ENCODE results near the gene TMEM8B. TPM values are rescaled to one million over a fixed set of nuclear protein-coding genes. Genes with fewer than 3 reads are reported as not detected.

Gene TMEM8B
- total and polyA plus RNA-seq, 2 donors (not counting 1 experiment from before 2014, with no cell fraction given): 12.2 to 14.5 TPM

DNA sequence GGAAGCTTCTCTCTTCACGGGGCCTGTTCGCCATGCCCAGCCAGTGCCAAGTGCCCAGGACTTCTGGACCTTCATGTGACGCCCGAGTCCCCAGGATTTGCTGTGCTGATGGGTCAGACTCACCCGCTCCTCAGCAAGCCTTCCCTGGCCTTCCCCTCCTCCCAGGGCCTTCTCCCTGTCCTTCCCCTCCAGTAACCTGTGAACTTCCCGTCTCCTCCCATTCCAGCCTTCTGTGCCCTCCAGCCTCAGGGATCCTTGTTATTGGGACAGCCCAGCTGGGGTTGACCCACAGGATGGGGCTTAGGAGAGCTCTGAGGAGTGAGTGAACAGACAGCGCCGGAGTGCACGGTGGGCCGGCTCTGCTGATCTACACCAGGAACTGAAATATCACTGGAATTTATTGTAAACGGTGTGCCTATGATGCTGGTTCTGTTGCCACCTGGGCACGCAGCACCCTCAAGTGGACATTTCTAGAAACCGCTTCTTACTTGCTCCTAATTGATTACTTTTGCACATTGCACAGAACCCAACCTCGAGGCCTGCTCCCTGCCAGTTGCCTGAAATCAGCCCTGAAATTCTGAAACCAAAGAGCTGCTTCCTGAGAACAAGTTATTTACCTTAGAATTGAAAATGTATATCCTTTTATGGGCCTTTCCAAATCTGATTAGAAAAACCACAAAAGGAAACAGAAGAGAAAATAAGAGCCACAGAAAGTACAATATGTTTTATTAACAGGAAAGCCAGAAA lies 81.8 kb downstream of the TMEM8B start:
- Histone ChIP-seq H3K27ac (ENCODE audit: low read length in 2 of 2) (no peak overlapping the region), H3K9ac (ENCODE audit: low read length) (no peak overlapping the region)
- intact Hi-C loops (cut with micrococcal nuclease): no loop called here

DNA sequence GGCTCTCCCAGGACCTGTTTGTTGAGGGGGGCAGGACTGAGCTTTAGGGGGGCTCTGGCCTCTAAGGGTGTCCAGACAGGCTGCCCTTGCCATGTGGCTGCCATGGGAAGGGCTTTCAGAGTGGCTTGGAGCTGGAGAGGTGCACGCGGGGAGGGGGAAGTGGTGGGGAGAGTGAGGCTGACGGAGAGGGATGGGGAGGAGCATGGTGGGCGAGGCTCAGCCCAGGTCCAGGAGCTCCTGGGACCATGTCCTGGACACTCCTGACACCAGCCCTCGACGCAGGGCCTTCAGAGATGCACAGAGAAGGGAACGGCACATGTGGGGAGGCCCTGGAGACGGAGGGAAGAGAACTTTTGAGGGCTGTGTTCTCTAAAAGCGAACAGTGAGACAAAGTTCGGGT lies 82.7 kb downstream of the TMEM8B start:
- ChIA-PET CTCF (interaction anchor here (1.1 to 1.6 kb wide), 2 partner anchors 8 to 49 kb away, joined by 4 read pairs; no protein-coding TSS in a partner anchor), POLR2A (no interaction called here)
- ATAC-seq (ENCODE audit: low read depth) (no peak), DNase-seq (no peak)
- Histone ChIP-seq H3K4me2 (replicated peaks; ENCODE audit: low read depth, low read length, poor library complexity, severe bottlenecking) (no peak overlapping the region), H3K27ac (ENCODE audit: low read length in 2 of 2) (no peak overlapping the region), H3K9me3 (ENCODE audit: control extremely low read depth in 1 of 3, control insufficient read depth in 2 of 3, insufficient read depth in 1 of 3, low read length in 2 of 3) (no peaks in the 10 kb centered on the region), H2AFZ (ENCODE audit: insufficient read depth, low read depth, low read length, poor library complexity, severe bottlenecking) (no peak overlapping the region), H3K27me3 (replicated peaks in 1 of 4; ENCODE audit: control extremely low read depth in 1 of 4, control insufficient read depth in 3 of 4, insufficient read depth in 4 of 4, low read length in 3 of 4) (peaks cover 0 to 11% (median 3%) of the 10 kb centered on the region in 4 experiments), H3K4me3 (ENCODE audit: control extremely low read depth in 1 of 5, extremely low read depth in 1 of 5, insufficient read depth in 1 of 5, low read depth in 2 of 5, low read length in 4 of 5) (no peak overlapping the region), H3K4me1 (ENCODE audit: control insufficient read depth in 2 of 2, insufficient read depth in 2 of 2, low read length in 2 of 2) (peaks cover 4 to 7% of the 10 kb centered on the region in 2 donors), H4K20me1 (ENCODE audit: control insufficient read depth, insufficient read depth, low read length, poor library complexity, severe bottlenecking) (no peaks in the 10 kb centered on the region), H3K79me2 (ENCODE audit: control insufficient read depth, insufficient read depth, low read length) (no peaks in the 10 kb centered on the region), H3K9ac (ENCODE audit: low read length) (no peak overlapping the region), H3K36me3 (replicated peaks in 1 of 2; ENCODE audit: control extremely low read depth in 1 of 2, control insufficient read depth in 1 of 2, extremely low read depth in 1 of 2, insufficient read depth in 2 of 2, low read length in 1 of 2) (no peaks in the 10 kb centered on the region)
- Mint-ChIP-seq H3K27me3 (peaks cover 21% of the 10 kb centered on the region), H3K4me1 (peaks cover 7% of the 10 kb centered on the region), H3K4me3 (no peak overlapping the region), H3K27ac (no peak overlapping the region), H3K9me3 (ENCODE audit: insufficient read depth) (no peaks in the 10 kb centered on the region)
- intact Hi-C loops (cut with micrococcal nuclease): no loop called here
- WGBS (ENCODE audit: insufficient coverage): 81% methylated on average over 7 of the region's 10 CpGs
- TF ChIP-seq EZH2 (IDR thresholded peaks at IDR 0.05; ENCODE audit: borderline replicate concordance, insufficient read depth, low read depth, low read length, poor library complexity, severe bottlenecking): no peak
- TF ChIP-seq, protein P1, sequence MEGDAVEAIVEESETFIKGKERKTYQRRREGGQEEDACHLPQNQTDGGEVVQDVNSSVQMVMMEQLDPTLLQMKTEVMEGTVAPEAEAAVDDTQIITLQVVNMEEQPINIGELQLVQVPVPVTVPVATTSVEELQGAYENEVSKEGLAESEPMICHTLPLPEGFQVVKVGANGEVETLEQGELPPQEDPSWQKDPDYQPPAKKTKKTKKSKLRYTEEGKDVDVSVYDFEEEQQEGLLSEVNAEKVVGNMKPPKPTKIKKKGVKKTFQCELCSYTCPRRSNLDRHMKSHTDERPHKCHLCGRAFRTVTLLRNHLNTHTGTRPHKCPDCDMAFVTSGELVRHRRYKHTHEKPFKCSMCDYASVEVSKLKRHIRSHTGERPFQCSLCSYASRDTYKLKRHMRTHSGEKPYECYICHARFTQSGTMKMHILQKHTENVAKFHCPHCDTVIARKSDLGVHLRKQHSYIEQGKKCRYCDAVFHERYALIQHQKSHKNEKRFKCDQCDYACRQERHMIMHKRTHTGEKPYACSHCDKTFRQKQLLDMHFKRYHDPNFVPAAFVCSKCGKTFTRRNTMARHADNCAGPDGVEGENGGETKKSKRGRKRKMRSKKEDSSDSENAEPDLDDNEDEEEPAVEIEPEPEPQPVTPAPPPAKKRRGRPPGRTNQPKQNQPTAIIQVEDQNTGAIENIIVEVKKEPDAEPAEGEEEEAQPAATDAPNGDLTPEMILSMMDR (IDR thresholded peaks at IDR 0.05): no peak

More for the DNA sequence above, 81.8 kb downstream of the TMEM8B start:
- TF ChIP-seq EZH2 (IDR thresholded peaks at IDR 0.05; ENCODE audit: borderline replicate concordance, insufficient read depth, low read depth, low read length, poor library complexity, severe bottlenecking): no peak
- TF ChIP-seq, protein P1 (IDR thresholded peaks at IDR 0.05): peak; percentile 20
- Histone ChIP-seq H4K20me1 (ENCODE audit: control insufficient read depth, insufficient read depth, low read length, poor library complexity, severe bottlenecking) (no peaks in the 10 kb centered on the region), H3K9me3 (ENCODE audit: control extremely low read depth in 1 of 3, control insufficient read depth in 2 of 3, insufficient read depth in 1 of 3, low read length in 2 of 3) (no peaks in the 10 kb centered on the region), H3K36me3 (replicated peaks in 1 of 2; ENCODE audit: control extremely low read depth in 1 of 2, control insufficient read depth in 1 of 2, extremely low read depth in 1 of 2, insufficient read depth in 2 of 2, low read length in 1 of 2) (no peaks in the 10 kb centered on the region), H3K79me2 (ENCODE audit: control insufficient read depth, insufficient read depth, low read length) (no peaks in the 10 kb centered on the region), H3K27me3 (replicated peaks in 1 of 4; ENCODE audit: control extremely low read depth in 1 of 4, control insufficient read depth in 3 of 4, insufficient read depth in 4 of 4, low read length in 3 of 4) (peaks cover 0 to 13% (median 3%) of the 10 kb centered on the region in 4 experiments), H3K4me2 (replicated peaks; ENCODE audit: low read depth, low read length, poor library complexity, severe bottlenecking) (no peak overlapping the region), H3K4me3 (ENCODE audit: control extremely low read depth in 1 of 5, extremely low read depth in 1 of 5, insufficient read depth in 1 of 5, low read depth in 2 of 5, low read length in 4 of 5) (no peak overlapping the region), H2AFZ (ENCODE audit: insufficient read depth, low read depth, low read length, poor library complexity, severe bottlenecking) (no peak overlapping the region), H3K4me1 (ENCODE audit: control insufficient read depth in 2 of 2, insufficient read depth in 2 of 2, low read length in 2 of 2) (peaks cover 4 to 7% of the 10 kb centered on the region in 2 donors)
- Mint-ChIP-seq H3K4me3 (no peak overlapping the region), H3K9me3 (ENCODE audit: insufficient read depth) (no peaks in the 10 kb centered on the region), H3K27me3 (peaks cover 21% of the 10 kb centered on the region), H3K4me1 (peaks cover 7% of the 10 kb centered on the region), H3K27ac (no peak overlapping the region)
- ATAC-seq (ENCODE audit: low read depth) (no peak), DNase-seq (peak; percentile 40)
- WGBS (ENCODE audit: insufficient coverage): 56% methylated on average over 11 of the region's 14 CpGs
- ChIA-PET POLR2A (no interaction called here), CTCF (interaction anchor here (0.5 to 1.6 kb wide), 4 partner anchors 7 to 48 kb away, joined by 4 read pairs; no protein-coding TSS in a partner anchor)
